D341Med (cell line): Measurements from ENCODE around the gene LMAN2L.
A peak's percentile ranks its signal among the peaks of the same experiment; 100 is the strongest.

ENCODE experiments used
- DNase-seq: peaks from one replicate; pipeline ENCODE4 v3.0.0; 2012; ENCODE audit warnings: low spot score

The LMAN2L gene, protein sequence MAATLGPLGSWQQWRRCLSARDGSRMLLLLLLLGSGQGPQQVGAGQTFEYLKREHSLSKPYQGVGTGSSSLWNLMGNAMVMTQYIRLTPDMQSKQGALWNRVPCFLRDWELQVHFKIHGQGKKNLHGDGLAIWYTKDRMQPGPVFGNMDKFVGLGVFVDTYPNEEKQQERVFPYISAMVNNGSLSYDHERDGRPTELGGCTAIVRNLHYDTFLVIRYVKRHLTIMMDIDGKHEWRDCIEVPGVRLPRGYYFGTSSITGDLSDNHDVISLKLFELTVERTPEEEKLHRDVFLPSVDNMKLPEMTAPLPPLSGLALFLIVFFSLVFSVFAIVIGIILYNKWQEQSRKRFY

DNA sequence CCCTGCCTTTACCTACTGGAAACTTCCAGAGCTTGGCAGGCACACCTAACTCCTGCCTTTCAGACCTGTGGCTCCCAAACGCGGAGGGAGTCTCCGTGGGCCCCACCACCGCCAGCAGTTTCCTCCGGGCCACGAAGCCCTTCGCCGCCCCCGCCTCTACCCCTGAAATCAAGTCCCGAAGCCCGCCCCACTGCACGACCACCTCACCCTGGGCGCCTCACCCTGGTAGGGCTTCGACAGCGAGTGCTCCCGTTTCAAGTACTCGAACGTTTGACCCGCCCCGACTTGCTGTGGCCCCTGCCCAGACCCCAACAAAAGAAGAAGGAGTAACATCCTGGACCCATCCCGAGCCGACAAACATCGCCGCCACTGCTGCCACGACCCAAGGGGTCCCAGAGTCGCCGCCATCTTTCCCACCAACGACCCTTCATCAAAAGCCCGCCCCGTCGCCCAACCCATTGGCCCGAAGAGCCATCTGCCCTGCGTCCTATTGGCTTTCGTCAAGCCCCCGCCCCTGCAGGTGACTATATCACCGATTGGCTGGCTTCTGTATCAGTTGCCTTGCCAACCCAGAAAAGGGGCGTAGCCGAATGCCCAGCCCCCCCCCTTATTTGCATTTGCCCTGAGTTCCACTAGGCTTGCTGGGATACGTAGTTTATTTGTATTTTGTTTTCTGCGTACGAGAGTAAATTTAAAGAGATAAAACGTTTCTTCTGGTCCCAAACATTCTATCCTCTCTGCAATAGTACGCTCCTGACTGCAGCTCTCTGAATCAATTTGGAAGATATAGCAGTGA lies at the start of gene LMAN2L:
Gene LMAN2L, minus strand, starts transcription at position 432 of the 796 bp plus-strand sequence. Its CDS starts 24 bp downstream, at position 408.
- peak; percentile 94 for DNase-seq

DNA sequence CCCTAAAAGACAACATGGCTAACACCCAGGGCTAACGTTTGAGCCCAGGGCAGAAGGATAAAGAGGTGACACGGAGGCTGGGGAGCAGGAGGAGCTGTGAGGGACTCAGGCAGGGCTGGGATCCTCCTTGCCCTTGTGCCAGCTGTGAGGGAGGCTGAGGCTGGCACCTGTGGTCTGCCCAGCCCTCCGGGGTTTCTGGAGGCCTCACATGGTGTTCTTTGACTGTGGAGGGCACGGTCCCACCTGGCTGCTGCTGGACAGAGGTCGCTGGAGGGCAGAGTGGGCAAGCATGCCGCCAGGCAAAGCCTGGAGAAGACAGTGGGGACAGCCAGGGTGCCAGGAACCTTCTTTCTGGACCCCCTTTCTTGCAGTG lies 49.4 kb upstream of the LMAN2L start:
- DNase-seq: no peak

DNA sequence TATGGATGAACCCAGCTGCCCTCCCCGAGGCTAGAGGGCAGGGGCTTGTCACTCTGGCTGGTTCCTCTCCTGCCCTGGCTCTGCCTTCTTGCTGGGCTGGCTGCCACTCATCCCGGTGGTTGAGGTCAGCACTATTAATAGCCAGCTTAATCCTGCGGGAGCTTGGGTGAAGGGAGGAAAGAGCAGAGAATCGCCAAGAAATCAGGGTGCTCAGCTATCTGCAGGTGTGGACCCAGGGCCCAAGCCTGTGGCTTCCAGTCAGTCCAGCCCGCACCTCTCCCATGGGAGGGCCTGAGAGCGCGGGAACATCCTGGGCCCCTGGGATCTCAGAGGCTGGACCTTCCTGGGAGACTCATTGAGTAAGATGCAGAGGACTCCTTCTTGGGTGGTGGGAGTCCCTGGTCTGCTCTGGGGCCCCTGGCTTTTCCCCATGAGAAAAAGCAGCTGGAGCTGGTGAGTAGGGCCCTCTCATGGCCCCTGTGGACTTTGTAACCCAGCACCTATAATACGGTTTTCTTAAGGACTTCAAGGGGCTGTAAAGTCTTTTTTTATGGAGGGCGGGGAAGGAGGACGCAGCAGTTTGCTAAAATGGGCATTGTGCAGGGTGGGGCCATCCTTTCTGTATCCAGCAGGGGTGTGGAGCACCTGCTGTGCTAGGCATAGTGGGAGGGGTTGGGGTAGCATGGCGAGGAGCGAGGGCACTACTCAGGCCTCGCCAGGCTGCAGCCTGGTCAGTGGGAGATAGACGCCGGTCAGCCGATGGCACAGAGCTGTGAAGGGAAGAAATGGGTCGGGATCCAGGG lies 48.8 kb upstream of the LMAN2L start:
- peak; percentile 51 for DNase-seq

DNA sequence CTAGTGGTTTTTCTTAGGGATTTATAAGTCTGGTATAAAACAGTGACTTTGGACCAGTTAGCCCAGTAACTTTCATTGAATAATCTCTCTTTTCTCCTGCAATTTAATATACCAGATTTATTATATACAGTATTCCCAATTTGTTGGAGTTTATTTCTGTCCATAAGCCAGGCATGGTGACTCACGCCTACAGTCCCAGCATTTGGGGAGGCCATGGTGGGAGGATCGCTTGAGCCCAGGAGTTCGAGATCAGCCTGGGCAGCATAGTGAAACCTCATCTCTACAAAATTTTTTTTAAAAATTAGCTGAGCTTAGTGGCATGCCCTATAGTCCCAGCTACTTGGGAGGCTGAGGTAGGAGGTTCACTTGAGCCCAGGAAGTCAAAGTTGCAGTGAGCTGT lies 47.5 kb upstream of the LMAN2L start:
- DNase-seq: no peak

DNA sequence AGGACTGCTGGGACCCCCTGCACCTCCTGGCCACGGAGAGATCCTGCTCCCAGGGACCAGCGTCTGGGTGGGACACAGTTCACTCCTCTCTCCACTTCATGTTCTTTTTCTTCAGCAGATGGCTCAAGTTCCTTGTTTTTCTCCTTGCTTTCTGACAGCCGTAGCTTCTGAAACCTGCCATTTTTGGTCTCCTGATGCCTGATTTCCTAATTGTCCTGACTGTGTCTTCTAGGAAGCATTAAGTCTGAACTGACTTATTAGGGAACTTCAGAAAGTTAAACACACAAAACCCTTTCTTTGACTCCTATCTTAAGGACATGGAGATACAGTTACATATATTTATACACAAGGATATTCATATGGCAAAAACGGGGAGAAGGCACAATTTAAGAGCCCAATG lies 43.5 kb upstream of the LMAN2L start:
- DNase-seq: no peak

DNA sequence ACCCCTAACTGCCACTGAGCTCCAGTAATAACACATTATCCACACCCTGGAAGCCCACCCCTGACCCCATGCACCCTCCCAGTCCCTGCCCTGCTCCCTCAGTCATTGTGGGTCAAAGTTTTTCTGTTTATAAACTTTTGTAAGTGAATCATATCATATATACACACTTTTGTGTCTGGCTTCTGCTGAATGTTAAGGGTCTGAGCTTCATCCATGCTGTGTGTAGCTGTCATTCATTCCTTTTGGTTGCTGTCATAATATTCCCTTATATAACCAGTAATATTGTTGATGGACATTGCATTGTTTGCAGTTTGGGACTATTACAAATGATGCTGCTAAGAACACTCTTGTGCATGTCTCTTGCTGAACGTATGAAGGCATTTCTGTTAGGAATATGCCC lies 35.3 kb upstream of the LMAN2L start:
- DNase-seq: no peak

DNA sequence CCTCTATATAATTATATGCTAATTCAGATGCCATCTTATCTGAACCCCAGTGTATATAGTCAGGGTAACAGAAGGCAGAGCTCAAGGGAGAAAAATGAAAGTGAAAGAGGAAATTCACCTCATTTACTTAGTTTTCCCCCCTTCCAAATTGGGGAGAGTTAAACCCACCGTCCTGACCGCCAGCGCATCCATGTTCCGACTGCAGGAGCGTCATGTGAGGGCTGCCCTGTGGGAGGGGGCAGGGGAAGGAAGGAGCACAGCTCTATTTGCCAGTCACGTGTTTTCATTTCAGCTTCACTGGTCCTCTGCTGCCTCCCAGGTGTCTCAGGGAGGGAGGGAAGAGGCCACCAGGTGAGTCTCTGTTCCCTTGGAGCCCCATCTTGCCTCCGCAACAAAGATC lies 34.1 kb upstream of the LMAN2L start:
- no peak for DNase-seq

DNA sequence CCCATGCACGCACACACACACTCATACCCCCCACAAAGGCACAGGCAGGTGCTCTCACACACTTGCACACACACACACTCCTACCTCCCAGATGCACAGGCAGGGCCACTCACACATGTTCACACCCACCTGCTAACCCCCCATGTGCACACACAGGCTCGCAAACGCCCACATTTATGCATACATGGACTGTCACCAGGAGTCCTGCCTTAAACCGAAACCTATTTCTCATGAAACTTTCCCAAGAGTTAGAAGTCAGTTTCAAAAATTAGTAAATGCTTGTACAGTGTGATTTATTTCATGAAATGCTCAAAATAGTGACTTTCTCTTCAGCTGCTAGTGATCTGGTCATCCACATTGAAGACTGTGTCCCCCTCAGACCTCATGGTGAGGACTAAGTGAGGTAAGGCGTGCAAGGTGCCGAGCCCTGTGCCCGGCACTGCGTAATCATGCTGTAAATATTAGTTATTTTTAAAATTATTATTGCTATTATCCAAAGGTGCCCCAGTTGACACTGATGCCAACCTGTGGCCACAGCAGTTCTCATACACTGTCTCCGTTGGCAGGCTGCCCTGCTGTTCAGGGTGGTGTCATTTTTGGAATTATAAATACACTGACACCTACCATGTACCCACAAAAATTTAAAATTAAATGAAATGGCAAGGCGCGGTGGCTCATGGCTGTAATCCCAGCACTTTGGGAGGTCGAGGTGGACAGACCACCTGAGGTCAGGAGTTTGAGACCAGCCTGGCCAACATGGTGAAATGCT lies 33.2 kb upstream of the LMAN2L start:
- no peak for DNase-seq

DNA sequence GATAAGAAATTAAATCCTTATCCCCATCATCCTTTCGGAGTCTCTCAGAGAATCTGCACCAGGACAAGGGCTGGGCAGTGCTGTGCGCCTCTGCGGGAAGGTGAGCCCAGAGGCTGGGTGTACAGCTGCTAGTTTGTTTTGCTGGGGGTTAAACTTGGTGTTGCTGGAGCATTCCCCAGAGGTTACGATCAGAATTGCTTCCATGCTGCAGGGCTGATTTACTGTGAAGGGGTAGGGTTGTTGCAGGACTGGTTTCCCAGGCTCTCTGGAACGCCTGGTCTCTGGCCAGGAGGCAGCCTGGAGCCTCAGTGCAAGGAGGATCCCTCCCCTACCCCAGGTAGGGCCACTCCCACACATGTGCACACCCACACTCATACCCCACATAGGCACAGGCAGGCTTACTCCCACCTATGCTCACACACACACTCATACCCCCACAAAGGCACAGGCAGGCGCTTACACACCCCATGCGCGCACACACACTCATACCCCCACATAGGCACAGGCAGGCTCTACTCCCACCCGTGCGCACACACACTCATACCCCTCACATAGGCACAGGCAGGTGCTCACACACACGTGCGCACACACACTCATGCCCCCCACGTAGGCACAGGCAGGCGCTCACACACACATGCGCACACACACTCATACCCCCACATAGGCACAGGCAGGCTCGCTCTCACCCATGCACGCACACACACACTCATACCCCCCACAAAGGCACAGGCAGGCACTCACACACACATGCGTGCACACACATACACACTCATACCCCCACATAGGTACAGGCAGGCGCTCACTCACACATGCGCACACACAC lies 32.1 kb upstream of the LMAN2L start:
- DNase-seq: no peak

DNA sequence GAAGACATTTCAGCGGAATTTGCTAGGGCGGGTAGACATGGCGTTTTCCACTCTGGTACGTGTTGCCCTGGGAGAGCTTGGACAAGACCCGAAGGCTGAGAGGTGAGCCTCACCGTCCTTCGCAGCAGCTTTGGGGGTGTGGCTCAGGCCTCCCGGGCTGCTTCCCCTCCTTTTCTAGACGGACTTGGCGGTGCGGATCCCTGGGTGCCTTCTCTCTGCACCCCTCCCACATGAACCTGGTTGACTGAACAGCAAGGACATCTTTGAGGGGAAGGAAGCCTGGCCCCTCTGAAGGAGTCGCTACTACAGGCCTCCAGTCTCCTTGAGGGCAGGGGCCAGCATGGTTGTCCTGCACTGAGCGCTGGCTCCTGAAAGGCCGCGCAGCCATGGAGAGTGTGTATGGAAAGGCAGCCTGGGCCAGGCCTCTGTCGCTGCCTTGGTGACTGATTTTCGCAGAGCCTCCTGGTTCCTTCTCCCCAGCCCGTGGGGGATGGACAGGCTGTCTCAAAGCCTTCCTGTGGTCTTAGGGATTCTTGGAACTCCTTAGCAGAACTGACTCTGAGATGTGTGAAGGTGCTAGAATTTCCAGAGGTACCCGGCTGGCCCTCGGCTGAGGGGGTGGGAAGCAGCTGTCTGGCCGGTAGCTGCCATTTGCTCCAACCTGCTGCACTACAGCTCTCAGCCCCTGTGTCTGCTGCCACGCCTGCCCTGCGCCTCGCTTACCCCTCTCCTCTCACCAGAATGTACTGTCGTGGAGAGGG lies 30.8 kb upstream of the LMAN2L start:
- no peak for DNase-seq

DNA sequence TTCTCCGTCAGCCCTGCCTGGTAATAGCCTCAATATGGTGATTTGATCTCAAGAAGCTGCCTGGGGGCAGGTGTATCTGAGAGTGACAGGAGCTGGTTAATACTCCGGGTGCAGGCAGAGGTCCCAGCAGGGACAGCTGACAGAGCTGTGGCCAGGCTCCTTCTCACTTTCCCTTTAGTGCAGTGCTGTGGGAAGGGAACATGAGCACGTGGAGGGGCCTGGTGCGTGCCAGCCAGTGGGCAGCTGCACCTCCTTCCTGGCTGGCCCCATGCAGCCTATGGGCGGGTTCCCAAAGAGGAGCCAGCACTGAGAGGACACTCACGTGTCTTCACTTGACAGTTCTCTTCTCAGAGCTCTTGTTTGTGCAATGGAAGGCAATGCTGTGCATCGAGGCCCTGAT lies 29.9 kb upstream of the LMAN2L start:
- no peak for DNase-seq

DNA sequence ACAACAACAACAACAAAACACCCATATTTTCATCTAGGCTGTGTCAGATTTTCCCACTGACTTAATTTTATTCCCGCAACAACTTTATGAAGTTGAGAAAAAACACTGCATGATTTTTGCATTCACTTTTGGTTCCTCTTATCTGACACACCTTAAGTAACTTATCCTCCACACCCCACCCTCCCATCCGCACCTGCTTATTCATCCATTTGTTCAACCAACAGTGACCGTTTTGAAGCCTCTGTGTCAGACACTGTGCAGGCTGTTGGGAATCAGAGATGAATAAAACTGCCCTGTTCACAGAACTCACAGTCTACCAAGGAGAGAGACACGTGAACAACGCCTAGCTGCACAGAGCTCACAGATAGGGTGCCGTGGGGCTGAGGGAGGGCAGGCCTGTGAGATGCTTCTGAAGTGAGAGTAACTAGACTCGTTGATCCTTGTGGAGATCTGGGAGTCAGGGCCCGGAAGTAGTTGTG lies 28.3 kb upstream of the LMAN2L start:
- no peak for DNase-seq

DNA sequence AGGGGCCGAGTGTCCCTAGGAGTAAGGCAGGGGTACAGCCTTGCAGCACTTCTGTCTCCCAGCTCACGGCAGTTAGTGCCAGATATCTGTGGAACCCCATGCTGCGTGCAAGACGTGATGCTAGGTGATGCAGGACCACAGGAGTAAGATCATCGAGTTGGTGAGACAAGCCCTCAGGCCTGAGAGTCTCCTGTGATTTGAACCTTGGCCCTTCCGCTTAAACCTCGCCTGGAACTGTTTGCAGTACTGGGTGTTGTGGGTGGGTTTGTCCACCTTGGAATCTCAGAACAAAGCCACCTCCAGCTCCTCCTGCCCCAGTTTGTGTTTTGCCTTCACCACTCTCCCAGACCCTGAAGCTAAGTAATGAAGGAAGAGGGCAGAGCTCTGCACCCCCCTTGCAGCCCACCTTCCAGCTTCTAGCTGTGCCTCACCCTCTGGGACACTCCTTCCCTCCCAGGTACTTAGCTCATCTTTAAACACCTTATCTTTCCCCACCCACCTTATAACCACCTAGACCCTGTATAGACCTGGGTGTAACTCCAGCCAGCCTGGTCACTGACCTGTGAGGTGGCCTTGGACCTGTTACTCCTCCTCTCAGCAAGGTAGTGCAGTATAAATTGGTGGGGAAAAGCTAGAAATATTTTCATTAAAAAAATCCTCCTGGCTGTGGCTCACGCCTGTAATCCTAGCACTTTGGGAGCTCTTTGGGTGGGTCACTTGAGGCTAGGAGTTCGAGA lies 27.4 kb upstream of the LMAN2L start:
- DNase-seq: no peak

DNA sequence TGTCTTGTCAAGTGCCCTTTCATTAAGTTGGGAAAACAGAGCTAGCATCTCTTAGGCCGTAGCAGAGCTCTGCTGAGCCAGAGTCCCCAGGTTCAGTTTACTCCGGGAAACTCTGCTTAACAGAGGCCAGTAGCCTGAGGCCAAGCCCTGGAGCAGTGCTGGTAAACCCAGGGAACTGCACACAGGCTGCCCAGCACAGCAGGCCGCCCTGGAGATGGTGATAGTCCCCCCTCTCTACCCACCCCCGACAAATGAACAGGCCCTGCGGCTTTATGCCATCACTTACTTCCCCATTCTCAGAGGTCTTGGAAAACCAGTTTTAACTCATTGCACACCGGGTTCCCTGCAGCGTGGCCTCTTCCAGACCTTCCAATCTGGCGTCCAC lies 24.4 kb upstream of the LMAN2L start:
- no peak for DNase-seq

DNA sequence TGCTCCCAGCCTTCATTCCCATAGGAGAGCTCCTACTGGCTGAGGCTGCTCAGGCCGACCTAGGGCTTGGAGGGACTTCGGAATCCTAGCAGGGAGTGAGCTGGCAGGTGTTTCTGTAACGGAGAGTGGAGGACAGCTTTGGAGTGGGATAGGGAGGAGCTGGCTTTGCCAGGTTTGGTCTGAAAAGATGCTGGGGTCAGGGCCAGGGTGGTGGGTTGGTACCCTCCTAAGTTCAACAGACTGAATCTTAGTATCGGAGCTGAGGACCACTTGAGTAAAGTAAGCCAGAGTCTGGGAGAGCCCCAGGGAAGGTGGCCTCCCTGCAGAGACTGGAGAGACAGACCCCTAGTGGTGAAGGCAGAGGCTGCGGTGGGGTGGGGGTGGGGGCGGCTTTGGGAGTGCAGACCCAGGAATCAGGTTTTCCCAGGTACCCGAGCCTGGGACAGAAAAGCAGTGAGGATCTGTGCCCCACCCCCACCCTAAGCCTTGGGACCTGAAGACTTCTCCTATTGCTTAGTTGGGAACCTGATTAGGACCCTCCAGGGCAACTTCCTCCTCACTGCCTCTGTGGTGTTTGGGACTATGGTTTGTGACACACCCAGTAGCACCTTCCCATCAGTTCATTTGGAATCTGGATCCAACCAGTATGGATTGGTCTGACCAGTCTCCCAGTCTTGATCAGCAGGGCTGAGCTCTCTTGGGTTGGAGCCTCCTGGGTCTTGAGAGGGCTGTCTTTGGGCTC lies 23.8 kb upstream of the LMAN2L start:
- DNase-seq: peak; percentile 75

DNA sequence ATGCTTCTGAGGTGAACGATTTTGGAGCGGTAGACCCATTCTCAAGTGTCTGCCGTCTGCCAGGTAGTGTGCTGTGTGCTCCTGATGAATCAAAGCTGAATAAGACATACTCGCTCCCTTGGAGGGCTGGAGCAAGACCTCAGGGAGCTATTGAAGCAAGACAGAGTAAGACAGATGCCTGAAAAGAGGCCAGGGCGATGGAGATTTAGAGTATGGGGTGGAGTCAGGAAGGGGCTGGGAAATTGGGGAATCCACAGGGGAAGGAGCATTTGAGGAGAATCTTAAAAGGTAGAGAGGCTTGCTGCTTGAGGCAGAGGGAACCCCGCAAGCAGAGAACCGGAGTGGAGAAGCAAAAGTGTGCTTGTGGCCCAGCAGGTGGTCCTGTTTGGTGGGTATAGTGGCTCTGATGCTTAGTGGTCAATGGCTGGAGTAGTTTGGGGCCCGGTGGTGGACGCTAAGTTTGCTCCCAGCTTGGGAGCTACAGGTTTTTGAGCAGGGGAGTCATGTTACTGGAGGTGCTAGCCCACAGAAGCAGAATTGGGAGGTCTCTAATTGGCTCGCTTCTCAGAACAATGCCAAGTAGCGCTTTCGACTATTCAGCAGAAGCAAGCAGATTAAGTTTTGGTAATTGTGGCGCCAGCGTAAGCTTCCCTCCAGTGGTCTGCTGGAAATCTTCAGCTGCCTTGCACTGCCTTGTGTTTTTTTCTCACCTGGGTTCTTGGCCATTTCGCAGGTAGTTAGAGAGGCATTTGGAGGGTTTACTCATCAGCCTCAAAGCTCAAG lies 22.9 kb upstream of the LMAN2L start:
- peak; percentile 43 for DNase-seq

DNA sequence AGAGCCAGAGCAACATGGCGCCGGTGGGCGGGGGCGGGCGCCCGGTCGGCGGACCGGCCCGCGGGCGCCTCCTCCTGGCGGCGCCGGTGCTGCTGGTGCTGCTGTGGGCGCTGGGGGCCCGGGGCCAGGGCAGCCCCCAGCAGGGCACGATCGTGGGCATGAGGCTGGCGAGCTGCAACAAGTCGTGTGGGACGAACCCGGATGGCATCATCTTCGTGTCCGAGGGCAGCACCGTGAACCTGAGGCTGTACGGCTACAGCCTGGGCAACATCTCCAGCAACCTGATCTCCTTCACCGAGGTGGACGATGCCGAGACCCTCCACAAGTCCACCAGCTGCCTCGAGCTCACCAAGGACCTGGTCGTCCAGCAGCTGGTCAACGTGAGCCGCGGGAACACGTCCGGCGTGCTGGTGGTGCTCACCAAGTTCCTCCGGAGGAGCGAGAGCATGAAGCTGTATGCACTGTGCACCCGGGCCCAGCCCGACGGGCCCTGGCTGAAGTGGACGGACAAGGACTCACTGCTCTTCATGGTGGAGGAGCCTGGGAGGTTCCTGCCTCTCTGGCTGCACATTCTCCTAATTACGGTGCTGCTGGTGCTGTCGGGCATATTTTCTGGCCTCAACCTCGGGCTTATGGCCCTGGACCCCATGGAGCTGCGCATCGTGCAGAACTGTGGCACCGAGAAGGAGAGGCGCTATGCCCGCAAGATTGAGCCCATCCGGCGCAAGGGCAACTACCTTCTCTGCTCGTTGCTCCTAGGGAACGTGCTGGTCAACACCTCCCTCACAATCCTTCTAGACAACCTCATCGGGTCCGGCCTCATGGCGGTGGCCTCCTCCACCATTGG lies 21.3 kb upstream of the LMAN2L start:
- DNase-seq: no peak
